ENCODE measurements around the gene PCSK6.
"Not testable (repeated sequence)": the region's sequence is repeated elsewhere in the genome, so short reads cannot be mapped to it uniquely, and the experiment has no call there.

PCSK6 gene

GRCh38 chr15:101470548-101471239, 18.8 kb downstream of the PCSK6 start:
- DNase-seq (ENCODE audit: low read depth in 2 of 2) = no peak
- H3K4me3 ChIP-seq (replicated peaks in 1 of 2; ENCODE audit: low read depth in 2 of 2, low read length in 2 of 2) = no peak overlapping the region
- TF ChIP-seq CTCF (IDR thresholded peaks at IDR 0.05; ENCODE audit: low read depth, low read length) = no peak

- no peak for TF ChIP-seq CTCF (IDR thresholded peaks at IDR 0.05; ENCODE audit: low read depth, low read length)
- H3K4me3 ChIP-seq (replicated peaks in 1 of 2; ENCODE audit: low read depth in 2 of 2, low read length in 2 of 2) = no peak overlapping the region
- DNase-seq (ENCODE audit: low read depth in 2 of 2) = no peak
These were observed 19.8 kb downstream of the PCSK6 start for GRCh38 chr15:101469520-101470288.

GRCh38 chr15:101466188-101466587, 23.3 kb downstream of the PCSK6 start:
- H3K4me3 ChIP-seq (replicated peaks in 1 of 2; ENCODE audit: low read depth in 2 of 2, low read length in 2 of 2) = no peak overlapping the region
- DNase-seq (ENCODE audit: low read depth in 2 of 2) = no peak
- TF ChIP-seq CTCF (IDR thresholded peaks at IDR 0.05; ENCODE audit: low read depth, low read length) = no peak

- TF ChIP-seq CTCF (IDR thresholded peaks at IDR 0.05; ENCODE audit: low read depth, low read length) = no peak
- H3K4me3 ChIP-seq (replicated peaks in 1 of 2; ENCODE audit: low read depth in 2 of 2, low read length in 2 of 2) = no peak overlapping the region
- no peak for DNase-seq (ENCODE audit: low read depth in 2 of 2)
These were observed 24.4 kb downstream of the PCSK6 start for GRCh38 chr15:101464999-101465669.

GRCh38 chr15:101464256-101464998, 25.1 kb downstream of the PCSK6 start:
- DNase-seq (ENCODE audit: low read depth in 2 of 2) = no peak
- no peak overlapping the region for H3K4me3 ChIP-seq (replicated peaks in 1 of 2; ENCODE audit: low read depth in 2 of 2, low read length in 2 of 2)
- no peak for TF ChIP-seq CTCF (IDR thresholded peaks at IDR 0.05; ENCODE audit: low read depth, low read length)

GRCh38 chr15:101463696-101464095, 25.8 kb downstream of the PCSK6 start:
- not testable (repeated sequence) for H3K4me3 ChIP-seq (replicated peaks in 1 of 2; ENCODE audit: low read depth in 2 of 2, low read length in 2 of 2); DNase-seq (ENCODE audit: low read depth in 2 of 2)

Measured in cardiac fibroblast (primary cell).